ENCODE data around the gene PTGIR. TPM values are rescaled to one million over a fixed set of nuclear protein-coding genes. Genes with fewer than 3 reads are reported as not detected.

The PTGIR gene
- polyA plus RNA-seq, 10 donors: 1.8 to 4.8 (median 3.4) TPM

Other genes starting within 250 kb of the PTGIR start
- gene CCDC8, start 211.5 kb downstream of the PTGIR start, polyA plus RNA-seq (ENCODE audit: insufficient read length in 10 of 10): 10 to 100 TPM; 48.0 to 74.7 (median 61.4) TPM
- gene PNMA8C, start 196.2 kb downstream of the PTGIR start, polyA plus RNA-seq (ENCODE audit: insufficient read length in 10 of 10): under 1 TPM; 0.24 to 0.70 (median 0.40) TPM
- 10 to 100 TPM; 27.2 to 52.9 (median 43.9) TPM for gene PNMA8A, start 153.5 kb downstream of the PTGIR start, polyA plus RNA-seq (ENCODE audit: insufficient read length in 10 of 10)
- gene PNMA8B, start 129.2 kb downstream of the PTGIR start, polyA plus RNA-seq (ENCODE audit: insufficient read length in 10 of 10): 1 to 10 TPM; 2.0 to 4.9 (median 3.1) TPM
- gene CALM3, start 23.8 kb downstream of the PTGIR start, polyA plus RNA-seq (ENCODE audit: insufficient read length in 10 of 10): 100 to 1,000 TPM; 173 to 292 (median 221) TPM
- gene GNG8, start 11.1 kb upstream of the PTGIR start, polyA plus RNA-seq (ENCODE audit: insufficient read length in 10 of 10): 1 to 10 TPM in 1 of 10 donors, under 1 TPM in 2, not detected in 7; 0.65 to 1.9 (median 0.80) TPM
- 10 to 100 TPM; 11.1 to 22.7 (median 14.4) TPM for gene DACT3, start 36.1 kb upstream of the PTGIR start, polyA plus RNA-seq (ENCODE audit: insufficient read length in 10 of 10)
- gene PRKD2, start 92.0 kb upstream of the PTGIR start, polyA plus RNA-seq (ENCODE audit: insufficient read length in 10 of 10): 10 to 100 TPM; 17.4 to 32.9 (median 20.5) TPM
- 10 to 100 TPM; 12.5 to 21.1 (median 16.7) TPM for gene FKRP, start 121.0 kb upstream of the PTGIR start, polyA plus RNA-seq (ENCODE audit: insufficient read length in 10 of 10)
- 10 to 100 TPM; 39.6 to 61.4 (median 45.5) TPM for gene STRN4, start 121.4 kb upstream of the PTGIR start, polyA plus RNA-seq (ENCODE audit: insufficient read length in 10 of 10)
- 10 to 100 TPM; 17.0 to 33.9 (median 21.3) TPM for gene SLC1A5, start 163.5 kb upstream of the PTGIR start, polyA plus RNA-seq (ENCODE audit: insufficient read length in 10 of 10)
- gene AP2S1, start 225.8 kb upstream of the PTGIR start, polyA plus RNA-seq (ENCODE audit: insufficient read length in 10 of 10): 10 to 100 TPM; 40.2 to 80.4 (median 54.6) TPM
- 10 to 100 TPM; 32.3 to 44.8 (median 37.1) TPM for gene ARHGAP35, start 235.9 kb upstream of the PTGIR start, polyA plus RNA-seq (ENCODE audit: insufficient read length in 10 of 10)

Data from muscle of back (tissue), 10 donors.